NCI-H2227 (cell line): ENCODE measurements around the gene CCDC69.
"Not testable (repeated sequence)": the region's sequence is repeated elsewhere in the genome, so short reads cannot be mapped to it uniquely, and the experiment has no call there.

Source experiments
- DNase-seq: peaks from one replicate; lab custom pipeline; 2025; ENCODE audit not compliant: unreplicated experiment; lab: John Stamatoyannopoulos, UW

CCDC69 gene

GRCh38 chr5:151196556-151197290, 27.2 kb downstream of the CCDC69 start:
- DNase-seq: no peak

GRCh38 chr5:151195622-151196021, 28.3 kb downstream of the CCDC69 start:
- DNase-seq: no peak

GRCh38 chr5:151192626-151193025, 31.3 kb downstream of the CCDC69 start:
- no peak for DNase-seq

GRCh38 chr5:151191661-151192060, 32.2 kb downstream of the CCDC69 start:
- no peak for DNase-seq

GRCh38 chr5:151189151-151189550, 34.7 kb downstream of the CCDC69 start:
- DNase-seq: no peak

GRCh38 chr5:151186538-151186937, 37.4 kb downstream of the CCDC69 start:
- no peak for DNase-seq

GRCh38 chr5:151186052-151186451, 37.8 kb downstream of the CCDC69 start:
- no peak for DNase-seq

- no peak for DNase-seq
Observed at GRCh38 chr5:151184316-151185042, 39.4 kb downstream of the CCDC69 start.

GRCh38 chr5:151183456-151184245, 40.2 kb downstream of the CCDC69 start:
- DNase-seq: no peak

- no peak for DNase-seq
Observed at GRCh38 chr5:151182976-151183375, 40.9 kb downstream of the CCDC69 start.

GRCh38 chr5:151182524-151182900, 41.4 kb downstream of the CCDC69 start:
- DNase-seq: no peak

- DNase-seq: no peak
Observed at GRCh38 chr5:151181818-151182523, 41.9 kb downstream of the CCDC69 start.

GRCh38 chr5:151180291-151180690, 43.6 kb downstream of the CCDC69 start:
- DNase-seq: no peak

GRCh38 chr5:151179489-151179840, 44.4 kb downstream of the CCDC69 start:
- no peak for DNase-seq

- no peak for DNase-seq
Observed at GRCh38 chr5:151178777-151179488, 45.0 kb downstream of the CCDC69 start.

GRCh38 chr5:151178372-151178771, 45.5 kb downstream of the CCDC69 start:
- DNase-seq: no peak

GRCh38 chr5:151176268-151176667, 47.6 kb downstream of the CCDC69 start:
- not testable (repeated sequence) for DNase-seq

GRCh38 chr5:151174612-151175101, 49.2 kb downstream of the CCDC69 start:
- DNase-seq: peak; percentile 85

GRCh38 chr5:151173711-151174611, 49.9 kb downstream of the CCDC69 start:
- no peak for DNase-seq
